Endodermal cell (in vitro differentiated cells): ENCODE results near the gene TMEM59L. TPM values are rescaled to one million over a fixed set of nuclear protein-coding genes. Genes with fewer than 3 reads are reported as not detected.
A peak's percentile ranks its signal among the peaks of the same experiment; 100 is the strongest.

ENCODE experiments used
- DNase-seq: peaks from one replicate; pipeline ENCODE4 v3.0.0-alpha.2; 2017
- H3K27ac ChIP-seq: 2 replicates; pipeline ENCODE4 v1.5.1; 2013; ENCODE audit warnings: mild to moderate bottlenecking, low read depth, low read length, moderate library complexity
- H3K27me3 ChIP-seq: 2 replicates; pipeline ENCODE4 v1.6.1; 2013; ENCODE audit warnings: mild to moderate bottlenecking, low read length, moderate library complexity; ENCODE audit not compliant: insufficient read depth, control insufficient read depth, poor library complexity, severe bottlenecking
- H3K36me3 ChIP-seq: 2 replicates; pipeline ENCODE4 v1.7.0; 2013; ENCODE audit warnings: mild to moderate bottlenecking, low read length, moderate library complexity; ENCODE audit not compliant: control insufficient read depth, insufficient read depth
- H3K4me1 ChIP-seq: one replicate; pipeline ENCODE4 v1.7.0; 2013; ENCODE audit warnings: low read length; ENCODE audit not compliant: control insufficient read depth, insufficient read depth
- H3K4me3 ChIP-seq: 2 replicates; pipeline ENCODE4 v1.5.1; 2013; ENCODE audit warnings: mild to moderate bottlenecking, low read length, moderate library complexity
- H3K9ac ChIP-seq: 2 replicates; pipeline ENCODE4 v1.6.1; 2013; ENCODE audit warnings: mild to moderate bottlenecking, low read length, moderate library complexity; ENCODE audit not compliant: poor library complexity, severe bottlenecking; ENCODE audit errors: extremely low read depth
- H3K9me3 ChIP-seq: 2 replicates; pipeline ENCODE4 v1.6.1; 2013; ENCODE audit warnings: mild to moderate bottlenecking, low read length, moderate library complexity; ENCODE audit not compliant: control insufficient read depth
- H3K27ac Mint-ChIP-seq: 2 replicates; pipeline ENCODE4 v1.8.0; 2020; ENCODE audit warnings: mixed read lengths
- H3K27me3 Mint-ChIP-seq: 2 replicates; pipeline ENCODE4 v1.8.0; 2021; ENCODE audit warnings: mild to moderate bottlenecking, mixed read lengths; ENCODE audit not compliant: insufficient read depth
- H3K36me3 Mint-ChIP-seq: 2 replicates; pipeline ENCODE4 v1.8.0; 2020; ENCODE audit warnings: low read depth, mixed read lengths
- H3K4me1 Mint-ChIP-seq: 2 replicates; pipeline ENCODE4 v1.8.0; 2020; ENCODE audit warnings: mixed read lengths
- H3K4me3 Mint-ChIP-seq: 2 replicates; pipeline ENCODE4 v1.8.0; 2020; ENCODE audit warnings: mild to moderate bottlenecking, moderate library complexity, mixed read lengths
- H3K9me3 Mint-ChIP-seq: 2 replicates; pipeline ENCODE4 v1.8.0; 2020; ENCODE audit warnings: mild to moderate bottlenecking, mixed read lengths
- WGBS, 2 experiments: methylation state at CpG; one replicate each; pipeline versions ENCODE4 v1.1.5 to v1.1.7; 2013; ENCODE audit warnings: missing lambda C conversion rate in 2 of 2, mixed read lengths in 1 of 2; ENCODE audit not compliant: insufficient coverage in 1 of 2, insufficient read length in 1 of 2; 5-methylcytosine and 5-hydroxymethylcytosine counted together
- total RNA-seq, 2 donors: library from RNA; stranded (reverse); fragmentation: NEBNext Ultra II Directional in 1 of 2; extraction: Animal tissue kit (Norgen Biotek cat#: 25700) in 1 of 2; gene quantifications; 2 replicates in 1 of 2; 3 replicates in 1 of 2; pipeline ENCODE4 v1.2.1, GENCODE V29; 2021
- TF ChIP-seq, protein P1 (sequence below): fragments of 200-600 bp; sonication (generic); conservative IDR thresholded peaks from 2 replicates; pipeline ENCODE4 v1.5.0; 2021; ENCODE audit warnings: antibody characterized with exemption, mild to moderate bottlenecking

Gene TMEM59L
- total RNA-seq, 2 donors from 2014 or later, result 5.0 to 7.2 TPM

DNA sequence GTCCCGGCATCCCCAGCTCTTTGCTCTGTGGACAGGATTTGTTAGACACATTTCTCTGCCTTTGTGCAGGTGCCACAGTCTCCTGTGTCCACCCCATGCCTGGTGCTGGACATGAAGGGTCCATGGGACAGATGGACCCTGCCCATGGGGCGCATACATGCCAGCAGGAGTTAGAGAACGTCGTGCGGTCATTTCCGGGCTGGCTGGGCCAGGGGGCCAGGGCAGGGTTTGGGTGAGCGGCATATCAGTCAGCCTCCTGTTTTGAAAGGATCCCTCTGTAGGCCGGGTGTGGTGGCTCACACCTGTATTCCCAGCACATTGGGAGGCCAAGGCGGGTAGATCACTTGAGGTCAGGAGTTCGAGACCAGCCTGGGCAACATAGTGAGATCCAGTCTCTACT is 35.1 kb downstream of the TMEM59L start:
- H3K36me3 Mint-ChIP-seq, result peaks cover 3% of the 10 kb centered on the region
- Histone ChIP-seq H3K9me3 (no peaks in the 10 kb centered on the region), H3K4me1 (peaks cover 24% of the 10 kb centered on the region), H3K4me3 (no peak overlapping the region), H3K9ac (no peak overlapping the region), H3K36me3 (no peaks in the 10 kb centered on the region), H3K27me3 (no peaks in the 10 kb centered on the region), H3K27ac (no peak overlapping the region)
- no peaks in the 10 kb centered on the region for H3K9me3 Mint-ChIP-seq
- no peak overlapping the region for H3K27ac Mint-ChIP-seq
- peaks cover 40% of the 10 kb centered on the region for H3K4me1 Mint-ChIP-seq
- DNase-seq, result no peak
- TF ChIP-seq, protein P1, sequence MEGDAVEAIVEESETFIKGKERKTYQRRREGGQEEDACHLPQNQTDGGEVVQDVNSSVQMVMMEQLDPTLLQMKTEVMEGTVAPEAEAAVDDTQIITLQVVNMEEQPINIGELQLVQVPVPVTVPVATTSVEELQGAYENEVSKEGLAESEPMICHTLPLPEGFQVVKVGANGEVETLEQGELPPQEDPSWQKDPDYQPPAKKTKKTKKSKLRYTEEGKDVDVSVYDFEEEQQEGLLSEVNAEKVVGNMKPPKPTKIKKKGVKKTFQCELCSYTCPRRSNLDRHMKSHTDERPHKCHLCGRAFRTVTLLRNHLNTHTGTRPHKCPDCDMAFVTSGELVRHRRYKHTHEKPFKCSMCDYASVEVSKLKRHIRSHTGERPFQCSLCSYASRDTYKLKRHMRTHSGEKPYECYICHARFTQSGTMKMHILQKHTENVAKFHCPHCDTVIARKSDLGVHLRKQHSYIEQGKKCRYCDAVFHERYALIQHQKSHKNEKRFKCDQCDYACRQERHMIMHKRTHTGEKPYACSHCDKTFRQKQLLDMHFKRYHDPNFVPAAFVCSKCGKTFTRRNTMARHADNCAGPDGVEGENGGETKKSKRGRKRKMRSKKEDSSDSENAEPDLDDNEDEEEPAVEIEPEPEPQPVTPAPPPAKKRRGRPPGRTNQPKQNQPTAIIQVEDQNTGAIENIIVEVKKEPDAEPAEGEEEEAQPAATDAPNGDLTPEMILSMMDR, result no peak
- no peaks in the 10 kb centered on the region for H3K27me3 Mint-ChIP-seq
- no peak overlapping the region for H3K4me3 Mint-ChIP-seq
- 96 to 97% methylated on average over 10 of the region's 10 CpGs for WGBS, 2 experiments

DNA sequence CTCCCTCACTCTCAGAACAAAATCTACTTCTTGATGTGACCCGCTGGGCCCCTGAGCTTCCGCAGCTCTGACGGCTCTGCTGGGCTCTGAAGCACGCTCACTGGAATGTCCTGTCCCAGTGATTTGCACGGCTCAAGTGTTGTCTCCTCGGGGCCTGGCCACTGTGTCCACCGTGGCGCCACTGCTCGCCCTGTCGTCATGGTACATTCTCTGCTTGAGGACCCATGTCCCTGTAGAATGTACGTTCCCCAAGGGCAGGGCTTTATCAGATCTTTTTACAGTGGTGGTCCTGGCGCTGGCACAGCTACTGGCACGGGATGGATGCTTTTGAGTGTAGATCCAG is 36.3 kb downstream of the TMEM59L start:
- Mint-ChIP-seq H3K9me3 (no peaks in the 10 kb centered on the region), H3K27me3 (no peaks in the 10 kb centered on the region), H3K4me1 (peaks cover 40% of the 10 kb centered on the region), H3K36me3 (peaks cover 2% of the 10 kb centered on the region), H3K4me3 (no peak overlapping the region), H3K27ac (peak overlapping the region; percentile 92)
- peak; percentile 49 for DNase-seq
- H3K36me3 ChIP-seq, result no peaks in the 10 kb centered on the region
- peaks cover 24% of the 10 kb centered on the region for H3K4me1 ChIP-seq
- TF ChIP-seq, protein P1, result no peak
- no peak overlapping the region for H3K9ac ChIP-seq
- 71 to 86% methylated on average over 13 of the region's 13 CpGs for WGBS, 2 experiments
- no peaks in the 10 kb centered on the region for H3K27me3 ChIP-seq
- H3K4me3 ChIP-seq, result no peak overlapping the region
- H3K27ac ChIP-seq, result no peak overlapping the region
- H3K9me3 ChIP-seq, result no peaks in the 10 kb centered on the region

DNA sequence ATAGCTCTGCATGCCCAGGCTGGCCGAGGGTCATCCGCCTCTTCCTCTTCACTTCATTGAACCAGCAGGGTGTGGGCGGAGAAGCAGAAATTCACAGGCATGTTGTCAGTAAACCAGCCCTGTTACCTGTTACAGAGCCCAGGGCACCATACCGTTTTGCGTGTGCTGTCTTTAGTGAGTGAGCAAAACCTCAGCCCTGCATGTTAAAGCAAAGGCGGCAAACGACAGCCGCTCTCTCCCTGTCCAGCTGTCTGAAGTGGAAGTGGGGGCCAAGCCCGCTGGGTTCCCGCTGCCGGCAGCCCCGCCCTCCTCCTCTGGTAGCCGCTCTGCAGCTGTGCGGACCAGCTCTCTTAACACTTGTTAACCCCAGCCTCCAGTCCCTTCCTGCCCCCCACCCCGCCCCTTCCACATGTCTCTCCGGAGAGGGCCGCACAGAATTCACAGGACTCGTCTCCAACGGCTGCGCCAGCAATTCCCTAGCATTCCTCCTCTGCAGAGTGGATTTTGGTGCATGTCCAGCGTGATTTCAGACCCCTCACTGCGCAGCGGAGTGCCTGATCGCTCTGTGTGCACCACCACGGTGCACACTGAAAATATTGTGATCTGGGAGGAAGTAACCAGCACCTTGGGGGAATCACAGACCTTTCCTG is 36.8 kb downstream of the TMEM59L start:
- H3K4me1 ChIP-seq, result peaks cover 24% of the 10 kb centered on the region
- no peaks in the 10 kb centered on the region for H3K9me3 ChIP-seq
- H3K27ac ChIP-seq, result peak overlapping the region; percentile 85
- peak; percentile 82 for DNase-seq
- H3K36me3 ChIP-seq, result no peaks in the 10 kb centered on the region
- no peaks in the 10 kb centered on the region for H3K27me3 ChIP-seq
- no peaks in the 10 kb centered on the region for H3K27me3 Mint-ChIP-seq
- H3K9ac ChIP-seq, result no peak overlapping the region
- H3K4me3 ChIP-seq, result peak overlapping the region; percentile 51
- TF ChIP-seq, protein P1, result no peak
- H3K36me3 Mint-ChIP-seq, result peaks cover 1% of the 10 kb centered on the region
- WGBS, 2 experiments, result 27 to 54% methylated on average over 23 to 25 of the region's 25 CpGs
- peak overlapping the region; percentile 92 for H3K27ac Mint-ChIP-seq
- H3K4me3 Mint-ChIP-seq, result peak overlapping the region; percentile 31
- peaks cover 37% of the 10 kb centered on the region for H3K4me1 Mint-ChIP-seq
- H3K9me3 Mint-ChIP-seq, result no peaks in the 10 kb centered on the region
